ENCODE measurements around the gene UTRN.

UTRN gene

DNA sequence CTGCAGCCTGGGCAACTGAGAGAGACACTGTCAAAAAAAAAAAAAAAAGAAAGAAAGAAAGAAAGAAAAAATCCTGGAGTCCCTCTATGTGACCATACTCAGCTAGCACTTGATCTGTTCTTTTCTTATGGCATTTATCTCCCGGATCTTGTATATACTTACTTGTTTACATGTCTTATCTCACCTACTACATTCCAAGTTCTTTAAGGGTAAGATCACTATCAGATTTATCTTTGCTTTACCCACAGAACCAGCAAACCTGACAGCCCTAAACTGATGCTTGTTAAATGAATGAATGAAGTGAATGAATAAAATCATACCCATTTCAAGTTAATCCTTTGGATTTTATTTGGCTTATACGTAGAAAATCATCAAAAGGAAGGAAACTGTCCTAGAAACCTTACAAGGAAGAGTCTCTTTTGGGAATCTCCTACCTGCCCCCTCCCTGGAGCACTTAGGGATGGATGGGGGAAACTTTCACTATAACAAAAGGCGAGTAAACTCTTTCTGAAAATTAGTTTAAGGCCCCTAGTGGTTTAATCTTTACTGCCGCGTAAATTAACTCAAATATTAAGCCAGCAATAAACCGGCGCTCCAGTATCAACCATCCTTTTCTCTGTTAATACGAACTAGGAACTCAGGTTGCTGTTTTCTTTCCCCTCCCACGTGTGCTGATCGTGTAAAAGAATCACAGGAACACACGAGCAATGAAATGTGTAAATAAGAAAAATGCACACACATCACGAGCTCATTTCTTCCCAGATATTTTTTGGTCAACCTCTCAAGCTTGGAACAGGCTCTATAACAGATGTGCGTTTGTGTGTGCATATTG lies 1.3 kb upstream of the UTRN start:
- no peak for FAIRE-seq

DNA sequence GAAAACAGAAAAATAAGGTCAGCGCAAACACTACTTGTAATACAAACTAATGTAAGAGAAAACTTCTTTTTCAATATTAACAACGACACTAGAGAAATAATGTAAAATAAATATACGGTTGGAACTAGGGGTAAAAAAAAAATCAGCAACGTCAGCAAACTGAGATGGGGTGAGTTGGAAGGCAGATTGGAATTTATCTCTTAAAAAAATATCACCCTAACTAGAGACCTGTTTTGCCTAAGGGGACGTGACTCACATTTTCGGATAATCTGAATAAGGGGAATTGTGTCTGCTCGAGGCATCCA lies 705 bp upstream of the UTRN start:
- no peak for FAIRE-seq

DNA sequence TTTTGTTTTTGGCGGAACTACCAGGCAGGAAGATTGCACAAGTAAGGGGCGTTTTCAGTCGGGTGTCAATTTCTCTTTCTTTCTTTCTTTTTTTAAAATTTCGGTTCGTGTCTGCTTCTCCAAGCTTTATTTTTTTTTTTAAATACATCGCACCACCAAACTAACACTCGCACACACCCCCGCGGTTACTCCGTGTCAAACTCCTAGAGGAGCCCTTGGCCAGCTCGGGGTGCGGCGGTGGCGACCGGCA lies 338 bp downstream of the UTRN start:
- no peak for FAIRE-seq

DNA sequence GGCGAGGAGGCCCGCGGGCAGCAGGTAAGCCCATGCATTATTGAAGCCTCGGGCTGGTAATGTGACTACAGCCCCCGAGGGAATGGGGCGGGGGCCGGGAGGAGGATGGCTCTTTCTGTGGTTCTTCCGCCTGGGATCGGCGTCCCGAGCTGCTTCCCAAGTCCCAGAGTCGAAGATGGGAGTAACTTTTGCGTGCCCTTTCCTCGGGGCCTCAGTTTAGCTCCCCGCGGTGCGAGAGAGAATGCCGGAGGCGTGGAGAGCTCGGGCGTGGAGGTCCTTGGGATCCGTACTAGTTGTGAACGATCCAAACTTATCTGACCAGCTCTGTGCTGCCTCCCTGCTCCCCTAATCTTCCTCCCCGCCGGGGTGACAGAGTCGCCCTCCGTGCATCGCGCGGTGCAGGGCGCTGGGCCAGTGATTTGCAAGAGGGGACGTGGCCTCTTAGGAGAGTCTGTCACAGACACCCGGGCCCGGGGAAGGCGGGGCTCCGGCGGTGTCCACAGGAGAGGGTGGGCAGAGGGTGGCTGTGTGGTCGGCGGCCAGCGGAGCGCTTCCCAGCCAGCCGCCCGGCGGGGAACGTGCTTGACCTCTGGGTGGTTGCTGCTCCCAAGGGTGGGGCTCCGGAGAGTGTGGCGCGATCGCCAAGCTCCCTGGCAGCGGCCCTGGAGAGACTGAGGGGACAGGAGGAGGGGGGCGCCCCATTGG lies 815 bp downstream of the UTRN start:
- no peak for FAIRE-seq

GRCh38 chr6:144286503-144287393 lies 1.6 kb downstream of the UTRN start:
- FAIRE-seq, result no peak

DNA sequence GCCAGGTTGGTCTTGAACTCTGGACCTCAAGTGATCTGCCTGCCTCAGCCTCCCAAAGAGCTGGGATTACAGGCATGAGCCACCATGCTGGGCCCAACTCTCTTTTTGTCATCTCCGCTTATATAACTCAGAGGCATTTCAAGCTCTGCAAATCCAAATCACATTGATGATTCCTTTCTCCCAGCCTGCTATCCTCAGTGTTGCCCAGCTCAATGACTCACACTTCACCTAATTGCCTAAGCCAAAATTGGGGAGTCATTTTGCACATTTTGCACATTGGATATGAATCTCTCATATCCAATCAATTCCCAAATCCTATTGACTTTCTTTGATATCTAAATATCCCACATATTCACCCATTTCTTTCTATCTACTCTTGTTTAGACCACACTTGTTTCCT lies 3.9 kb downstream of the UTRN start:
- no peak for FAIRE-seq

DNA sequence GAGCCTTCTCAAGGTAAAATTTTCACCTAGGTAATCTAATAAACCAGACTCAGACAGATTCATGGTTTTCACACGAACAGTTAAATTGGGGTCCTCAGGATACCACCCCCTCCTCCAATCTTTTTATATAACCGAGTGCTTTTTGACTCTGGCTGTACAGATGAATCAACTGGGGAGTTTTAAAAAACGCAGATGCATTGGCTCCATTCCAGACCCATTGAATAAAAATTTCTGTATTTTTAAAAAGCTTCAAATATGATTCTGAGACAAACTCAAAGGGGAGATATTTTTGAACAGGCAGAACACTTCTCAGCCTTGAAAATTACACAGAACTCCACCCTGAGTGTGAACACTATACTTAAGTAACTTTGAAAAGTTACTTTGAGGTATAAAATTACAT lies 7.2 kb downstream of the UTRN start:
- FAIRE-seq, result no peak

DNA sequence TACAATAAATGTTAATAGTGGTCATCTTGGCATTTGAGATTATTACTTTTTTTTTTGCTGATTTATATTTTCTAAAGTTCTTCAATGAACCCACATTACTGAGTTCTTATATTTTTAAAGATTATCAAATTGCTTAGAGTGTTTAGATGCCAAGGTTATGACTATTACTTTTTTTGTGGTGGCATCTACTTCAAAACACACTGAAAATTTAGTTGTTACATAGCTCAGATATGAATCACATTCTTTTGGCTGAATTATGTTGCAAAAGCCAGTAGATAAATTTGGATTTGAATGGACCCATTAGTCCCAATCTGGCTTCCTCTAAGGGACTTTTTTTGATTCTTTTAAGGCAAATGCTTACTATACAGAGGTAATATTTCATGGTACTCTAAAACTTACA lies 8.9 kb downstream of the UTRN start:
- peak; percentile 15 for FAIRE-seq

DNA sequence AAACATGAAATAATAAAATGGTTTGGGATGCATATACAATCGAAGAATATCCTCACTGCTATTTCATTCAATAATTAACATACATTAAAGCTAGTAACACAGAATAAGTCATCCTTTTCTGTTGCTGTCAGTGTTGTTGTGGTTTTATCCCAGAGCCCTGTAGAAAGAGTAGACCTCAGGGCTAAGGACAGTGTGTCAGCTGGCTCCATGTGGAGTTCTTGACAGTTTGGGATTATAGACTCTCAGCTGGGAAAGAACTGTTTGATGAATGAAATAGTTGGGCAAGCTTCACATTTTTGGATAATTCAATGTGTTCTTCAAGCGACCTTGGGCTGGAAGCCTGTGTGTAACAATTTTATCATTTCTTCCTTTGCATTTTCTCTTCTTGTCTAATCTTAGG lies 10.1 kb downstream of the UTRN start:
- FAIRE-seq, result no peak

DNA sequence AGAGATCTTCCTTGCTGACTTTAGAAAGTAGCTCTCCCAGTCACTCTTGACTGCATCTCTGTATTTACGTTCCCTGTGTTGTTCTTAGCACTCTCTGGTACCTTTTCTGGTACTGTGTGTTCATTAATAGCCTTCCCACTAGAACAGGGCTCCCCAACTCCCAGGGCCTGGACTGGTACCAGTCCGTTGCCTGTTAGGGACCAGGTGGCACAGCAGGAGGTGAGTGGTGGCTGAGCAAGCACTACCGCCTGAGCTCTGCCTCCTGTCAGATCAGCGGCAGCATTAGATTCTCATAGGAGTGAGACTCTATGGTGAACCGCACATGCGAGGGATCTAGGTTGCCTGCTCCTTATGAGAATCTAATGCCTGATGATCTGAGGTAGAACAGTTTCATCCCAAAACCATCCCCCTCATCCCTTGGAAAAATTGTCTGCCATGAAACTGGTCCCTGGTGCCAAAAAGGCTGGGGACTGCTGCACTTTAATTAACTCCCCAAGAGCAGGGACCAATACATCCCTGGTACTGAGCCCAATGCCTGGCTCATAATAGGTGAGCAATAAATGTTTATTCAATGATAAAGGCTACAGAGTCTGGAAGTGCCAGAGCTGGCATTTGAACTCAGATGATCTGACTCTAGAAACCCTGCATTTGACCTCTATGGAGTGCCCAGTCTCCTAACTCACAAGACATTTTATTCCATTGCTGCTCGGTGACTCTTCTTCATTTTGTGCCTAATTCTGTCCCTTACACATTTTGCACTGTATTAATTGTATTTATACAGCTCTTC lies 11.0 kb downstream of the UTRN start:
- no peak for FAIRE-seq

GRCh38 chr6:144296973-144297372 lies 11.8 kb downstream of the UTRN start:
- no peak for FAIRE-seq

DNA sequence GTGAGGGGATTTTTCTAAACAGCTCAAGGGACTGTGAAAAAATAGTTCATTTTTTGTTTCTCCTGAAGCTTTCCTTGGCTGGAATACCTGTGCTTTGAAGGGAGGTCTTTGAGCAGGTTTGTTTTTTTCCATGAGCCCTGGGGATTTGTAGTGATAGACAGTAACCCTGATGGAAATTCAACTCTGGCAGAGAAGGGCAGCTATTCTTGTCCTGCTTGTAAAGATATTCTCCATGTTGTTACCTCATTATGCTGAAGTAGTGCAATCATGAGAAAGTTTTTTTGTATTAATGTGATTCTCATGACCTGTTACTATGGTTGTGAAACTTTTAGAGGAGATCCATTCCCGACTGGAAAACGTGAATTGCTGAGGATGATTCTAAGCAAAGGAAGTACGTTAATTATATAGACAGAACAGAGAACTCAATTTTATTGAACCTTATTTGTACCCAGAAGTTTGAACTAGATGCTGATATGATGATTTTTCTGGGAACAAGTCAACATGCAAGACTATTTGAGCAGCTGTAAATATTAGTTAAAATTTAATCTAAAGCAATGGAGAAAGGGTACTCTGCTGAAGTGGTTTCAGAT lies 12.5 kb downstream of the UTRN start:
- FAIRE-seq, result no peak

DNA sequence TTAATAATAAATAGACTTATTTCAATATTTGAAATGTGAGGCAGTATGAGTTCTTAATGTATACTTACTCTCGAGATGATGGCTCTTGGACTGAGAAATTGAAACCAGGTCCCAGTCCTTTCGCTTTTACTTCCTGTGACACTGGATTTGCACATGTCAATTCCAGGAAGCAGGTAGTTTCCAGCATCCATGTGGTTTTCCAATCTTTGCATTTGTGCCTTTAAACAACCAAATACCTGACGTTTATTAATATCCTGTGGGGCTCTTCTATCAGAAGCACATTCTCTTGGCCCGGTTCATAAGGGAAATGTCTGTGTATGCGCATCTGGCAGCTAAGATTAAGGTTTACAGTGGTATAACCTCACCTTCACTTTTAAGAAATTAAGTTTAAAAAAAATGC lies 13.1 kb downstream of the UTRN start:
- FAIRE-seq, result no peak

DNA sequence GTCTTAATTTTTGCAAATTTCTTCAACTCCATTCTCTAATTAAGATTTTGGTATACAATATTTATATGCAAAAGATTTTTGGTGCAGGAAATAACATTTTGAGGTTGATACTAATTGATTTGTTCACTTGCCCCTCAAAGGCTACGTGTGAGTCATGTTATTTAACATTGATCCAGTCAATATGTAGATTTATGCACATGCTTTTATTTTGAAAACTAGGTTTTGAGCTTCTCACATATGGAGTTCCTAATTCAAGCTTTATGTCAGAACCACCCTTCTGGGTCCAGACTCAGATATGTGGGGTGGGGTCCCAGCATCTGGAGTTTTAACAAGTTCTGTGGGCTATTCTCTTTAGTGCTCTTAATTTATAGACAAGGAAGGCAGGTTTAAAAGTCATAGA lies 13.8 kb downstream of the UTRN start:
- FAIRE-seq, result no peak

- no peak for FAIRE-seq
Observed at GRCh38 chr6:144302701-144303372, 17.7 kb downstream of the UTRN start.

DNA sequence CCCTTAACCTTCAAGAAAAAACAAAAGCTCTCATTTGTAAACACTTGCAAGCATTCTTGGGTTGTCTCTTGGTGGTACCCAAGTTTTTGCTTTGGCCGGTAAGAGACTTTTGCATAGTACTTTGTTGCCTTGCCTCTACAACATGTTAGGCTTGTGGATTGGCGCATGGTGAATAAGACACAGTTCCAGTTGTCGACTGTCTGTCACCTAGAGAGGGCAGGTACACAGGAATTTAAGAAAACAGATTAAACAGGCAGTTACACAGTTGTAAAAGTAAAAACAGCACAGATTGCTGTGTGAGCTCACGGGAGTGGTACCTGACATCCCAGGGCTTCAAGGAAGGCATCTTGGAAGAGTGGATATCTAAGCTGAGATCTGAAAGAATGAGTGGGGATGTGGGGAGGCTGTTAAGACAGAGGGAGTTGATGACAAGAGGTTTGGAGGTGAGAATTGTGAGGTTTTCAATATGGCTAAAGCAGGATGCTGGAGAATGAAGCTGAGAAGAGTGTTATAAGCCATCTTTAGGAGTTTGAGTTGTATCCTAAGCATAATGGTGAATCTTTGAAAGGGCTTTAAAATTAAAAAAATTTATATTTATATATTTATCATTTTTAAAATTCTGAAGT lies 19.2 kb downstream of the UTRN start:
- FAIRE-seq, result no peak

GRCh38 chr6:144305567-144305966 lies 20.4 kb downstream of the UTRN start:
- no peak for FAIRE-seq

GRCh38 chr6:144305985-144306384 lies 20.9 kb downstream of the UTRN start:
- no peak for FAIRE-seq

- FAIRE-seq, result no peak
Observed at GRCh38 chr6:144307880-144308279, 22.7 kb downstream of the UTRN start.

DNA sequence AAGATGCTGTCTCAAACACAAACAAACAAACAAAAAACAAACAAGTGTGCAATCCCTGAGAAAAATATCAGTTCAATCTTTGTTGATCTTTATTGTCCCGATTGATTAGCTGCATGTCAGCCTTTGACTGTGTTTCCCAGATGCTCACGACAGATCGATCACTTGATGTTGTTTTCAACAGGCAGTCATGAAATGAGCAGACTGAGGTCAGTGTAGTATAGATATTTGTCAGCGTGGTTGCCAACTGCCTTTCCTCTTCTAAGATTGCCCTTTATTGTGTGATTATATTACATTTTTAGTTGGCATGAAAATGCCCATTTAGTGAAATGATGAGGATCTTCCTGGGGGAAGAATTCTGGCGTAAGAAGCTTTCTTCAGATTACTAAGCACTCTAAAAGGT lies 25.6 kb downstream of the UTRN start:
- no peak for FAIRE-seq

- no peak for FAIRE-seq
Observed at GRCh38 chr6:144311361-144311760, 26.2 kb downstream of the UTRN start.
